Stomach (tissue), 9 donors: ENCODE results near the gene ZNF583. TPM values are rescaled to one million over a fixed set of nuclear protein-coding genes. Genes with fewer than 3 reads are reported as not detected.
A peak's percentile ranks its signal among the peaks of the same experiment; 100 is the strongest.

Experiments used
- DNase-seq, 2 donors: peaks; one replicate each; pipeline versions ENCODE4 v3.0.0 to v3.0.0-alpha.2; 2013 to 2019
- H3K27ac ChIP-seq, 5 donors: fragments of 200-600 bp in 4 of 5; sonication (generic) in 4 of 5; one replicate each; pipeline ENCODE4 v1.5.1; 2013 to 2019; ENCODE audit warnings: mild to moderate bottlenecking in 1 of 5, moderate library complexity in 1 of 5
- H3K27me3 ChIP-seq, 3 donors: fragments of 200-600 bp; sonication (generic); one replicate each; pipeline ENCODE4 v1.5.1; 2017 to 2019; ENCODE audit warnings: mixed run types in 1 of 3
- H3K36me3 ChIP-seq, 4 donors: fragments of 200-600 bp; sonication (generic); 1 replicate in 3 of 4; 2 replicates in 1 of 4; pipeline ENCODE4 v1.5.1; 2016 to 2019
- H3K4me1 ChIP-seq, 4 donors: fragments of 200-600 bp; sonication (generic); one replicate each; pipeline ENCODE4 v1.5.1; 2016 to 2019
- H3K4me3 ChIP-seq, 4 donors: fragments of 200-600 bp; sonication (generic) in 3 of 4; one replicate each; pipeline ENCODE4 v1.5.1; 2016 to 2019; ENCODE audit warnings: mild to moderate bottlenecking in 1 of 4
- H3K9me3 ChIP-seq, 4 donors: fragments of 200-600 bp; sonication (generic); one replicate each; pipeline ENCODE4 v1.5.1; 2016 to 2019
- CTCF ChIP-seq, 7 experiments: fragments of 450-650 bp in 4 of 7; fragments of 200-600 bp in 3 of 7; sonication (generic) in 3 of 7; IDR thresholded peaks; one replicate each; pipeline ENCODE4 v1.5.1; 2016 to 2019; ENCODE audit warnings: antibody characterized with exemption in 7 of 7, control low read depth in 2 of 7, mild to moderate bottlenecking in 1 of 7
- EP300 ChIP-seq: sonication (generic); formaldehyde crosslinking; IDR thresholded peaks from one replicate; pipeline ENCODE4 v1.6.1; 2017; ENCODE audit warnings: antibody characterized with exemption
- POLR2A ChIP-seq, 4 donors: fragments of 450-650 bp; IDR thresholded peaks; one replicate each; pipeline ENCODE4 v1.6.1; 2016; ENCODE audit warnings: antibody characterized with exemption in 4 of 4, control low read depth in 2 of 4, mild to moderate bottlenecking in 1 of 4, moderate library complexity in 1 of 4
- POLR2AphosphoS5 ChIP-seq, 3 donors: sonication (generic); formaldehyde crosslinking; IDR thresholded peaks; one replicate each; pipeline ENCODE4 v1.6.1; 2016; ENCODE audit warnings: antibody characterized with exemption in 3 of 3
- WGBS, 5 donors: extraction: QIAGEN DNeasy Blood & Tissue Kit in 3 of 5; methylation state at CpG; one replicate each; pipeline versions ENCODE4 v1.1.5 to v1.1.7; 2013 to 2018; 5-methylcytosine and 5-hydroxymethylcytosine counted together
- intact Hi-C: fragments of 100-400 bp; cut with DNase I; formaldehyde crosslinking; loops from one replicate; pipeline ENCODE4 v1.15.1; 2023; ENCODE audit warnings: low total_unique reads
- polyA plus RNA-seq, 3 donors: library from polyadenylated mRNA; stranded (reverse); fragments of 200-250 nt; gene quantifications; one replicate each; pipeline ENCODE4 v1.2.3, GENCODE V29; 2013
- total RNA-seq, 5 donors: library from RNA; depleted of rRNA; stranded (reverse); fragments of >200 nt; gene quantifications; one replicate each; pipeline versions ENCODE4 v1.1.0 to v1.2.3, GENCODE V29; 2014 to 2016
- donor health status: healthy with polysubstance abuse.
- donor health status: Bipolar disorder and iron deficiency.
- donor health status: healthy.

ZNF583 gene
- total and polyA plus RNA-seq, 8 donors: 0.45 to 13.0 (median 3.3) TPM; not detected in 1

- TF ChIP-seq POLR2AphosphoS5 (IDR thresholded peaks at IDR 0.05) (no peak), CTCF (IDR thresholded peaks at IDR 0.05) (no peak), EP300 (no peak), POLR2A (IDR thresholded peaks at IDR 0.05) (no peak)
- Histone ChIP-seq H3K4me3 (no peak overlapping the region), H3K27me3 (peaks cover 0 to 21% (median 14%) of the 10 kb centered on the region in 3 donors), H3K9me3 (peaks cover 15 to 100% (median 80%) of the 10 kb centered on the region in 4 donors), H3K36me3 (peaks cover 0 to 55% (median 24%) of the 10 kb centered on the region in 4 donors), H3K27ac (no peak overlapping the region), H3K4me1 (peaks cover 0 to 21% (median 14%) of the 10 kb centered on the region in 4 donors)
- no peak for DNase-seq
- WGBS, 5 donors: 52 to 84% (median 65%) methylated on average over 3 of the region's 3 CpGs
- intact Hi-C loops: no loop called here
These were observed 70.2 kb downstream of the ZNF583 start for GRCh38 chr19:56474308-56474707.

- Histone ChIP-seq H3K36me3 (peaks cover 0 to 43% (median 15%) of the 10 kb centered on the region in 4 donors), H3K9me3 (peaks cover 8 to 100% (median 73%) of the 10 kb centered on the region in 4 donors), H3K4me3 (peak overlapping the region in 1 of 4 donors; percentile 71), H3K4me1 (peaks cover 0 to 22% (median 14%) of the 10 kb centered on the region in 4 donors), H3K27me3 (peaks cover 0 to 21% (median 14%) of the 10 kb centered on the region in 3 donors), H3K27ac (no peak overlapping the region)
- intact Hi-C loops: no loop called here
- peak in 1 of 2 donors; percentile 6 for DNase-seq
- WGBS, 5 donors: 78 to 82% (median 81%) methylated on average over 10 of the region's 10 CpGs
- TF ChIP-seq EP300 (no peak), CTCF (IDR thresholded peaks at IDR 0.05) (no peak), POLR2A (IDR thresholded peaks at IDR 0.05) (no peak), POLR2AphosphoS5 (IDR thresholded peaks at IDR 0.05) (no peak)
These were observed 72.0 kb downstream of the ZNF583 start for GRCh38 chr19:56476093-56476492.

Other genes with a start within 250 kb of the ZNF583 start
- gene GALP, start 228.3 kb upstream of the ZNF583 start, total RNA-seq: not detected
- gene GALP, start 228.3 kb upstream of the ZNF583 start, polyA plus RNA-seq: not detected
- not detected for gene ZSCAN5B, start 206.5 kb upstream of the ZNF583 start, total RNA-seq
- not detected for gene ZSCAN5B, start 206.5 kb upstream of the ZNF583 start, polyA plus RNA-seq
- gene ZSCAN5C, start 202.1 kb upstream of the ZNF583 start, total RNA-seq: not detected
- not detected for gene ZSCAN5C, start 202.1 kb upstream of the ZNF583 start, polyA plus RNA-seq
- not detected for gene EDDM13, start 131.6 kb upstream of the ZNF583 start, total RNA-seq
- gene EDDM13, start 131.6 kb upstream of the ZNF583 start, polyA plus RNA-seq: 1 to 10 TPM in 1 of 3 donors, not detected in 2; 1.6 TPM
- 10 to 100 TPM in 2 of 5 donors, 1 to 10 TPM in 1, under 1 TPM in 1, not detected in 1; 0.89 to 21.6 (median 8.3) TPM for gene ZSCAN5A, start 89.5 kb upstream of the ZNF583 start, total RNA-seq
- 1 to 10 TPM; 2.4 to 4.5 (median 3.7) TPM for gene ZSCAN5A, start 89.5 kb upstream of the ZNF583 start, polyA plus RNA-seq
- gene ZNF582, start 10.8 kb upstream of the ZNF583 start, total RNA-seq: 1 to 10 TPM in 2 of 5 donors, not detected in 3; 1.2 to 4.2 TPM
- 1 to 10 TPM; 2.3 to 2.6 (median 2.5) TPM for gene ZNF582, start 10.8 kb upstream of the ZNF583 start, polyA plus RNA-seq
- gene ZNF667, start 73.0 kb downstream of the ZNF583 start, total RNA-seq: 1 to 10 TPM in 3 of 5 donors, not detected in 2; 1.3 to 7.9 (median 5.4) TPM
- 1 to 10 TPM in 2 of 3 donors, under 1 TPM in 1; 0.75 to 4.9 (median 2.5) TPM for gene ZNF667, start 73.0 kb downstream of the ZNF583 start, polyA plus RNA-seq
- gene ZNF471, start 103.5 kb downstream of the ZNF583 start, total RNA-seq: 1 to 10 TPM in 4 of 5 donors, under 1 TPM in 1; 0.58 to 9.7 (median 1.8) TPM
- gene ZNF471, start 103.5 kb downstream of the ZNF583 start, polyA plus RNA-seq: 1 to 10 TPM in 2 of 3 donors, under 1 TPM in 1; 1.00 to 2.8 (median 1.8) TPM
- 10 to 100 TPM in 2 of 5 donors, 1 to 10 TPM in 3; 3.2 to 83.4 (median 9.9) TPM for gene ZFP28, start 134.6 kb downstream of the ZNF583 start, total RNA-seq
- 1 to 10 TPM; 1.6 to 3.5 (median 3.1) TPM for gene ZFP28, start 134.6 kb downstream of the ZNF583 start, polyA plus RNA-seq
- 1 to 10 TPM; 1.0 to 5.4 (median 1.8) TPM for gene ZNF470, start 163.1 kb downstream of the ZNF583 start, total RNA-seq
- 1 to 10 TPM; 1.1 to 4.3 (median 1.4) TPM for gene ZNF470, start 163.1 kb downstream of the ZNF583 start, polyA plus RNA-seq
- 10 to 100 TPM in 2 of 5 donors, 1 to 10 TPM in 2, not detected in 1; 6.6 to 18.2 (median 11.0) TPM for gene ZNF71, start 191.0 kb downstream of the ZNF583 start, total RNA-seq
- gene ZNF71, start 191.0 kb downstream of the ZNF583 start, polyA plus RNA-seq: 1 to 10 TPM; 2.1 to 3.1 (median 2.8) TPM
- gene SMIM17, start 238.8 kb downstream of the ZNF583 start, total RNA-seq: 1 to 10 TPM in 1 of 5 donors, not detected in 4; 1.1 TPM
- under 1 TPM in 1 of 3 donors, not detected in 2; 0.13 TPM for gene SMIM17, start 238.8 kb downstream of the ZNF583 start, polyA plus RNA-seq